Memory B cell (primary cell): ENCODE measurements around the gene TMEM252.

Experiments
- ATAC-seq: fragments of 150-1000 bp; cut with Tn5 transposase; 2 replicates; pipeline ENCODE4 v1.10.0; 2021; ENCODE audit warnings: low read depth, mild to moderate bottlenecking, moderate library complexity
- DNase-seq, 2 donors: peaks; one replicate each; pipeline ENCODE4 v3.0.0; 2022; ENCODE audit warnings: low spot score in 2 of 2
- H3K27ac Mint-ChIP-seq: one replicate; pipeline ENCODE4 v1.8.0; 2022; ENCODE audit warnings: mild to moderate bottlenecking, moderate library complexity, mixed read lengths
- H3K27me3 Mint-ChIP-seq: one replicate; pipeline ENCODE4 v1.8.0; 2022; ENCODE audit warnings: mixed read lengths
- H3K36me3 Mint-ChIP-seq: one replicate; pipeline ENCODE4 v1.8.0; 2022; ENCODE audit warnings: mild to moderate bottlenecking, mixed read lengths
- H3K4me1 Mint-ChIP-seq: one replicate; pipeline ENCODE4 v1.8.0; 2022; ENCODE audit warnings: mixed read lengths
- H3K4me3 Mint-ChIP-seq: one replicate; pipeline ENCODE4 v1.8.0; 2022; ENCODE audit warnings: mild to moderate bottlenecking, moderate library complexity, mixed read lengths
- H3K9me3 Mint-ChIP-seq: one replicate; pipeline ENCODE4 v1.8.0; 2022; ENCODE audit warnings: mixed read lengths

The TMEM252 gene

DNA sequence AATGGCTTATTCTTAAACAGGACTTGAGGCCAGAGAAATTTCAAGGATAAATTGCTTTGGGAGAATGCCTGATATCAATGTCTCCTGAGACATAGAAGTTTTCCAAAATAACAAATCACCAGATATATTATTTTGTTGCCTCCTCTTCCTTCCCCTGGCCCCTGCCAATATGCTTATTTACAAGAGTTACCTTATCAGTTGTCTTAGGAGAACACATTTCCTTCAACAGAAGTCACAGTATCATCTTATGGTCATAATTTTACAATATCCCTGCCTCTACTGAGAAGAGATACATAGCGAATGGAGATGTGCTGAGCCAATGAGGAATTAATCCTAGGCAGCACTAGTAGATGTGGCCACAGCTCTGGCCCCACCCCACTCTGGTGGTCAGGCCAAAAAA lies 43.1 kb downstream of the TMEM252 start:
- no peaks in the 10 kb centered on the region for H3K36me3 Mint-ChIP-seq
- ATAC-seq (no peak), DNase-seq (no peak)
- peaks cover 2% of the 10 kb centered on the region for H3K4me1 Mint-ChIP-seq
- H3K27ac Mint-ChIP-seq, result no peak overlapping the region
- H3K9me3 Mint-ChIP-seq, result no peaks in the 10 kb centered on the region
- H3K27me3 Mint-ChIP-seq, result peaks cover 11% of the 10 kb centered on the region
- no peak overlapping the region for H3K4me3 Mint-ChIP-seq

DNA sequence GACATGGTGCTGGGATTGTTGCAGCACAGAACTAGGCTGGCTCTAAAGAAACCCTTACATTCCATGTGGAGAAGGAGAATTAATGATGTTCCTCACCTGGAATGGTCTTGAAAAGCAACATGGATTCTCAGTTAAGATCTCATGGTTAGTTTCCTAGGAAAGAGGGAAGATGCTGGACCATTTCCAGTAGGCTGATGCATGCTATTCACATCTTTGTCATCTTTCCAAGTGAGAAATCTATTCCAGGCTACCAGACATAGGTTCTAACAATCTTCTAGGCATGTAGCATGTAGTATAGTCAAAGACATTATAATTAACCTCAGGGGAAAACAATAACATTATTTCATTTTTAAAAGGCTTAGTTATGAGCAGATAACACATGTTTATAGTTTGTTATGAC lies 44.3 kb downstream of the TMEM252 start:
- Mint-ChIP-seq H3K9me3 (no peaks in the 10 kb centered on the region), H3K4me3 (no peak overlapping the region), H3K27me3 (peaks cover 13% of the 10 kb centered on the region), H3K27ac (no peak overlapping the region), H3K36me3 (no peaks in the 10 kb centered on the region), H3K4me1 (peaks cover 2% of the 10 kb centered on the region)
- no peak for DNase-seq
- no peak for ATAC-seq

DNA sequence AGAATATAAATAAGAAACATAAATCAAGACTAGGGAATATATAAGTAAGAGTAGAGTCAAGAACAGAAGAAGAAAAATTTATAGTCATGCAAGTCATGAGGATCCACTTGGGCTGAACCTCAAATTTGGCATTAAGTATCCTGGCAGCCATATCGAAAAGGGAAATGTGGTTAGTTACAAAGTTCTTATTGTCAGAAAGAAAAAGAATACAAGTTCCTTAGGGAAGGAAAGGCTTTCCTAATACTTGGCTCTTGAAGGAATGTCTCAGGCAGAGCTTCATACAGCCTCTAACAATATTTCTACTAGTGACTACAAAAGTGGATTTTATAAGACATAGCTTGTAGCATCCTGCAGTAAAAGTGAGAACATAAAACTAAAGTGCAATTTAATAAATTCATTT lies 45.4 kb downstream of the TMEM252 start:
- Mint-ChIP-seq H3K9me3 (no peaks in the 10 kb centered on the region), H3K27ac (no peak overlapping the region), H3K4me3 (no peak overlapping the region), H3K36me3 (no peaks in the 10 kb centered on the region), H3K27me3 (peaks cover 13% of the 10 kb centered on the region), H3K4me1 (peaks cover 2% of the 10 kb centered on the region)
- DNase-seq (no peak), ATAC-seq (no peak)

DNA sequence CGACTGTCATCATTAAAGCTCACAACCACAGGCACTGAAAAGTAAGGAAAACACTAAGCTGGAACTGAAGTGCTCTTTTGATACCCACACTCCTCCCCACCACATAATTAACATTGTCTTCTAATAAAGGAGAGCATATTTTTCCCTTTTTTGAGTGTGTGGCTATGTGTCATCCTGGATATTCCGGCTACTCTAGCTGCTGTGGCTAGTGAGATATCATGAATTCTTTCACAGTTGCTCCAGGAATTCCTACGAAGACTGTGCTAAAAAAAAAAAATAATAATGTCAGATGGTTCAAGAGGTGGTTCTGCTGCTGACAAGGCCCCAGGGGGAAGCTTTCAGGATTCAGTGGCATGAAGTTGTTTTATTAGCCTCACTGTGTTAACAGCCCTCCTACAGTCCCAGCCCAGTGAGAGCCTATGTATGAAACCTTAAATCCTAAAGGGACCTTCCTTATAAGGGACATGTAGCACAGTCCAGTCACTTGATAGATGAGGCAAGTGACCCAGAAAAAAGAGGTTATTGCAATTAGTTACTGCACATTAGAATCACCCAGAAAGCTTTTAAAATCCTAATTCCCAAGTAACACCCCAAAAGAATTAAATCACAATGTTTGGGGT lies 46.6 kb downstream of the TMEM252 start:
- H3K4me1 Mint-ChIP-seq, result peaks cover 2% of the 10 kb centered on the region
- DNase-seq, result no peak
- H3K27me3 Mint-ChIP-seq, result peaks cover 13% of the 10 kb centered on the region
- no peak overlapping the region for H3K27ac Mint-ChIP-seq
- ATAC-seq, result no peak
- no peak overlapping the region for H3K4me3 Mint-ChIP-seq
- no peaks in the 10 kb centered on the region for H3K36me3 Mint-ChIP-seq
- no peaks in the 10 kb centered on the region for H3K9me3 Mint-ChIP-seq

GRCh38 chr9:68493541-68493940 lies 47.1 kb downstream of the TMEM252 start:
- DNase-seq, result no peak
- Mint-ChIP-seq H3K9me3 (no peaks in the 10 kb centered on the region), H3K27ac (no peak overlapping the region), H3K27me3 (peaks cover 17% of the 10 kb centered on the region), H3K36me3 (no peaks in the 10 kb centered on the region), H3K4me3 (no peak overlapping the region), H3K4me1 (no peaks in the 10 kb centered on the region)
- no peak for ATAC-seq

GRCh38 chr9:68492806-68493205 lies 47.9 kb downstream of the TMEM252 start:
- Mint-ChIP-seq H3K27ac (no peak overlapping the region), H3K4me1 (no peaks in the 10 kb centered on the region), H3K27me3 (peaks cover 19% of the 10 kb centered on the region), H3K4me3 (no peak overlapping the region), H3K36me3 (no peaks in the 10 kb centered on the region), H3K9me3 (no peaks in the 10 kb centered on the region)
- no peak for DNase-seq
- no peak for ATAC-seq

DNA sequence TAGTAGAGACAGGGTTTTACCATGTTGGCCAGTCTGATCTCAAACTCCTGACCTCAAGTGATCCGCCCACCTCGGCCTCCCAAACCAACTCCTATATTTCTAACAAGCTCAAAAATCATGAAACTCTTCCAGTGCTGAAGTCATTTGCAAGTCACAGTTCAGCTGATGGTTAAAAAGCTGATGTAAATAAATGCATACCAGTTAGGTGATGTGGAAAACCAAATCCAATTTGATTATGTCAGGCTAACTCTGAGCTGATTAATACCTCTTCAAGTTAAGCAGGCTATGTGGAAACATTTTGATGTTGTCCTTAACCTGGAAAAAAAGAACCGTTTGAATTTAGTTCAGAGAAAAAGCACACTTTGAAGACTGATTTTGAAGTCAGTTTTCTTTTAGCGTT lies 51.0 kb downstream of the TMEM252 start:
- ATAC-seq (no peak), DNase-seq (no peak)
- Mint-ChIP-seq H3K36me3 (peaks cover 3% of the 10 kb centered on the region), H3K27me3 (peaks cover 24% of the 10 kb centered on the region), H3K4me3 (no peak overlapping the region), H3K9me3 (peaks cover 8% of the 10 kb centered on the region), H3K27ac (no peak overlapping the region), H3K4me1 (no peaks in the 10 kb centered on the region)

DNA sequence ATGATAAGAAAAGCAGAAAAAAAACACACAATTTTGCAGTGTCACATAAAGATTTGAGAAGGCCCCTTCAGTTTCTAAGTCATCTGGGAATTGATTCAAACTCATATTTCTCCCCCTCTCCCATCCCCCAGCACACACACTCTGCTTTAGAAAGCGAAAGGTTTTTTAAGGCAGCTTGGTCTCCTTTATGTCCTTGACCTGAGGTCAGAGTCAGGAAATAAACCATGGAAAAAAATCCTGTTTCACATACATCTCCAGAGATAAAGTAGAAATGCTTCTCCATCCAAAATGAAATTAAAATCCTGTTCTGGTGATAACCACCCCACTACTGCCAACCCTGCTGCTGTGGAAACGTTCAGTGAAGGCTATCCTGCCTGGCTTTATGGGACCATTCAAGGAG lies 52.6 kb downstream of the TMEM252 start:
- Mint-ChIP-seq H3K9me3 (peaks cover 8% of the 10 kb centered on the region), H3K4me1 (no peaks in the 10 kb centered on the region), H3K27ac (no peak overlapping the region), H3K27me3 (peaks cover 26% of the 10 kb centered on the region), H3K36me3 (peaks cover 3% of the 10 kb centered on the region), H3K4me3 (no peak overlapping the region)
- no peak for ATAC-seq
- no peak for DNase-seq
